WTC11 (cell line): ENCODE results near the gene NAT8L. TPM values are rescaled to one million over a fixed set of nuclear protein-coding genes. Genes with fewer than 3 reads are reported as not detected.

Source experiments
- ATAC-seq: fragments of 200-7000 bp; cut with Tn5 transposase; 2 replicates; pipeline ENCODE4 v1.10.0; 2021; ENCODE audit warnings: mild to moderate bottlenecking, moderate library complexity
- CTCF ChIA-PET: fragments of 300-600 bp; sonication (Branson Sonifier 250); formaldehyde crosslinking; loops from one replicate; lab custom pipeline; 2021; ENCODE audit warnings: antibody characterized with exemption; lab: Charles Lee
- POLR2A ChIA-PET: fragments of 350-600 bp; sonication (Branson Sonifier 250); formaldehyde crosslinking; loops from one replicate; lab custom pipeline; 2021; ENCODE audit warnings: antibody characterized with exemption; lab: Charles Lee
- DNase-seq: peaks from one replicate; pipeline ENCODE4 v3.0.0; 2021; ENCODE audit warnings: low spot score
- H3K27ac Mint-ChIP-seq: 2 replicates; pipeline ENCODE4 v1.8.0; 2021; ENCODE audit warnings: mixed read lengths
- H3K27me3 Mint-ChIP-seq: 2 replicates; pipeline ENCODE4 v1.8.0; 2021; ENCODE audit warnings: low read depth, mild to moderate bottlenecking, moderate library complexity, mixed read lengths
- H3K36me3 Mint-ChIP-seq: 2 replicates; pipeline ENCODE4 v1.8.0; 2021; ENCODE audit warnings: mixed read lengths
- H3K4me1 Mint-ChIP-seq: 2 replicates; pipeline ENCODE4 v1.8.0; 2022; ENCODE audit warnings: mixed read lengths
- H3K4me3 Mint-ChIP-seq: 2 replicates; pipeline ENCODE4 v1.8.0; 2021; ENCODE audit warnings: mild to moderate bottlenecking, moderate library complexity, mixed read lengths
- H3K9me3 Mint-ChIP-seq: 2 replicates; pipeline ENCODE4 v1.8.0; 2021; ENCODE audit warnings: mixed read lengths
- CREB1 ChIP-seq: sonication (generic); formaldehyde crosslinking; IDR thresholded peaks from 2 replicates; pipeline ENCODE4 v1.8.0; 2023; ENCODE audit warnings: mild to moderate bottlenecking, missing genetic modification reagents
- CREM ChIP-seq: sonication (generic); formaldehyde crosslinking; IDR thresholded peaks from 2 replicates; pipeline ENCODE4 v1.8.1; 2022; ENCODE audit warnings: mild to moderate bottlenecking, missing genetic modification reagents, moderate library complexity
- EMX1 ChIP-seq: fragments of 250-450 bp; sonication (Bioruptor Pico); IDR thresholded peaks from 2 replicates; pipeline ENCODE4 v1.8.0; 2021; ENCODE audit warnings: mild to moderate bottlenecking
- ERG ChIP-seq: fragments of 250-450 bp; sonication (Bioruptor Pico); IDR thresholded peaks from 2 replicates; pipeline ENCODE4 v1.8.0; 2021; ENCODE audit warnings: mild to moderate bottlenecking
- FOXK1 ChIP-seq: sonication (generic); formaldehyde crosslinking; IDR thresholded peaks from 2 replicates; pipeline ENCODE4 v1.8.0; 2022; ENCODE audit warnings: mild to moderate bottlenecking, moderate library complexity, missing genetic modification reagents
- GABPB1 ChIP-seq: sonication (generic); formaldehyde crosslinking; IDR thresholded peaks from 2 replicates; pipeline ENCODE4 v1.8.1; 2023; ENCODE audit warnings: mild to moderate bottlenecking, missing genetic modification reagents
- GRHL2 ChIP-seq: fragments of 250-450 bp; sonication (Bioruptor Pico); IDR thresholded peaks from 2 replicates; pipeline ENCODE4 v1.8.0; 2022; ENCODE audit warnings: mild to moderate bottlenecking, moderate library complexity; ENCODE audit not compliant: insufficient replicate concordance, severe bottlenecking
- IRF1 ChIP-seq: sonication (generic); formaldehyde crosslinking; IDR thresholded peaks from 2 replicates; pipeline ENCODE4 v1.8.0; 2023; ENCODE audit warnings: missing genetic modification reagents
- IRF2 ChIP-seq: sonication (generic); formaldehyde crosslinking; IDR thresholded peaks from 2 replicates; pipeline ENCODE4 v1.8.0; 2022; ENCODE audit warnings: low read depth, missing genetic modification reagents, borderline replicate concordance
- JUN ChIP-seq: sonication (generic); formaldehyde crosslinking; IDR thresholded peaks from 2 replicates; pipeline ENCODE4 v1.8.0; 2023; ENCODE audit warnings: mild to moderate bottlenecking, missing genetic modification reagents
- KAT7 ChIP-seq: sonication (generic); formaldehyde crosslinking; IDR thresholded peaks from 2 replicates; pipeline ENCODE4 v1.8.1; 2023; ENCODE audit warnings: missing genetic modification reagents, mild to moderate bottlenecking, borderline replicate concordance
- MXD4 ChIP-seq: fragments of 250-450 bp; sonication (Bioruptor Pico); IDR thresholded peaks from 2 replicates; pipeline ENCODE4 v1.8.0; 2021; ENCODE audit warnings: mild to moderate bottlenecking, moderate library complexity, borderline replicate concordance
- NFE2L1 ChIP-seq: sonication (generic); formaldehyde crosslinking; IDR thresholded peaks from 2 replicates; pipeline ENCODE4 v1.8.1; 2023; ENCODE audit warnings: missing genetic modification reagents
- NFYB ChIP-seq: sonication (generic); formaldehyde crosslinking; conservative IDR thresholded peaks from 2 replicates; pipeline ENCODE4 v1.8.0; 2022; ENCODE audit warnings: low read depth, missing genetic modification reagents
- RORB ChIP-seq: fragments of 250-450 bp; sonication (Bioruptor Pico); IDR thresholded peaks from 2 replicates; pipeline ENCODE4 v1.9.0; 2021; ENCODE audit warnings: mild to moderate bottlenecking
- ZNF281 ChIP-seq: sonication (generic); formaldehyde crosslinking; IDR thresholded peaks from 2 replicates; pipeline ENCODE4 v1.8.0; 2023; ENCODE audit warnings: mild to moderate bottlenecking, missing genetic modification reagents
- ZNF416 ChIP-seq: fragments of 250-450 bp; sonication (Bioruptor Pico); IDR thresholded peaks from 2 replicates; pipeline ENCODE4 v1.9.0; 2021; ENCODE audit warnings: mild to moderate bottlenecking, inconsistent platforms
- ZNF512 ChIP-seq: sonication (generic); formaldehyde crosslinking; IDR thresholded peaks from 2 replicates; pipeline ENCODE4 v1.8.1; 2022; ENCODE audit warnings: missing genetic modification reagents, borderline replicate concordance
- ZSCAN18 ChIP-seq: fragments of 250-450 bp; sonication (Bioruptor Pico); IDR thresholded peaks from 2 replicates; pipeline ENCODE4 v2.1.2; 2022; ENCODE audit warnings: mild to moderate bottlenecking, moderate library complexity
- total RNA-seq: library from RNA; stranded (reverse); gene quantifications from 3 replicates; pipeline ENCODE4 v1.2.3, GENCODE V29; 2021
- TF ChIP-seq, protein P1 (sequence below): sonication (generic); formaldehyde crosslinking; IDR thresholded peaks from 2 replicates; pipeline ENCODE4 v1.8.0; 2022; ENCODE audit warnings: mild to moderate bottlenecking, missing genetic modification reagents
- TF ChIP-seq, protein P2 (sequence below): sonication (generic); formaldehyde crosslinking; IDR thresholded peaks from 2 replicates; pipeline ENCODE4 v1.8.1; 2023; ENCODE audit warnings: mild to moderate bottlenecking, moderate library complexity, missing genetic modification reagents
- TF ChIP-seq, protein P3 (sequence below): sonication (generic); formaldehyde crosslinking; conservative IDR thresholded peaks from 2 replicates; pipeline ENCODE4 v1.8.1; 2022; ENCODE audit warnings: mild to moderate bottlenecking, missing genetic modification reagents

The NAT8L gene
- total RNA-seq, 1 experiment from 2014 or later, result 20.0 TPM

- Mint-ChIP-seq H3K36me3 (no peaks in the 10 kb centered on the region), H3K4me3 (no peak overlapping the region), H3K4me1 (peaks cover 10% of the 10 kb centered on the region), H3K9me3 (no peaks in the 10 kb centered on the region), H3K27ac (no peak overlapping the region), H3K27me3 (no peaks in the 10 kb centered on the region)
- ATAC-seq (no peak), DNase-seq (no peak)
- ChIA-PET POLR2A (no interaction called here), CTCF (no interaction called here)
- TF ChIP-seq FOXK1 (CRISPR knock-in tag) (no peak), KAT7 (CRISPR knock-in tag) (no peak), ZNF416 (CRISPR knock-in tag) (no peak), ZNF281 (CRISPR knock-in tag) (no peak), IRF2 (CRISPR knock-in tag) (no peak), JUN (CRISPR knock-in tag) (no peak), CREM (no peak), RORB (no peak), IRF1 (CRISPR knock-in tag) (no peak), ZNF512 (CRISPR knock-in tag) (no peak), CREB1 (no peak), GABPB1 (CRISPR knock-in tag) (no peak), EMX1 (no peak)
- TF ChIP-seq, protein P1, sequence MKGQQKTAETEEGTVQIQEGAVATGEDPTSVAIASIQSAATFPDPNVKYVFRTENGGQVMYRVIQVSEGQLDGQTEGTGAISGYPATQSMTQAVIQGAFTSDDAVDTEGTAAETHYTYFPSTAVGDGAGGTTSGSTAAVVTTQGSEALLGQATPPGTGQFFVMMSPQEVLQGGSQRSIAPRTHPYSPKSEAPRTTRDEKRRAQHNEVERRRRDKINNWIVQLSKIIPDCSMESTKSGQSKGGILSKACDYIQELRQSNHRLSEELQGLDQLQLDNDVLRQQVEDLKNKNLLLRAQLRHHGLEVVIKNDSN, result no peak
- TF ChIP-seq, protein P2, sequence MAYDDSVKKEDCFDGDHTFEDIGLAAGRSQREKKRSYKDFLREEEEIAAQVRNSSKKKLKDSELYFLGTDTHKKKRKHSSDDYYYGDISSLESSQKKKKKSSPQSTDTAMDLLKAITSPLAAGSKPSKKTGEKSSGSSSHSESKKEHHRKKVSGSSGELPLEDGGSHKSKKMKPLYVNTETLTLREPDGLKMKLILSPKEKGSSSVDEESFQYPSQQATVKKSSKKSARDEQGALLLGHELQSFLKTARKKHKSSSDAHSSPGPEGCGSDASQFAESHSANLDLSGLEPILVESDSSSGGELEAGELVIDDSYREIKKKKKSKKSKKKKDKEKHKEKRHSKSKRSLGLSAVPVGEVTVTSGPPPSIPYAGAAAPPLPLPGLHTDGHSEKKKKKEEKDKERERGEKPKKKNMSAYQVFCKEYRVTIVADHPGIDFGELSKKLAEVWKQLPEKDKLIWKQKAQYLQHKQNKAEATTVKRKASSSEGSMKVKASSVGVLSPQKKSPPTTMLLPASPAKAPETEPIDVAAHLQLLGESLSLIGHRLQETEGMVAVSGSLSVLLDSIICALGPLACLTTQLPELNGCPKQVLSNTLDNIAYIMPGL, result no peak
Observed at GRCh38 chr4:2075171-2075986, 16.3 kb downstream of the NAT8L start.

DNA sequence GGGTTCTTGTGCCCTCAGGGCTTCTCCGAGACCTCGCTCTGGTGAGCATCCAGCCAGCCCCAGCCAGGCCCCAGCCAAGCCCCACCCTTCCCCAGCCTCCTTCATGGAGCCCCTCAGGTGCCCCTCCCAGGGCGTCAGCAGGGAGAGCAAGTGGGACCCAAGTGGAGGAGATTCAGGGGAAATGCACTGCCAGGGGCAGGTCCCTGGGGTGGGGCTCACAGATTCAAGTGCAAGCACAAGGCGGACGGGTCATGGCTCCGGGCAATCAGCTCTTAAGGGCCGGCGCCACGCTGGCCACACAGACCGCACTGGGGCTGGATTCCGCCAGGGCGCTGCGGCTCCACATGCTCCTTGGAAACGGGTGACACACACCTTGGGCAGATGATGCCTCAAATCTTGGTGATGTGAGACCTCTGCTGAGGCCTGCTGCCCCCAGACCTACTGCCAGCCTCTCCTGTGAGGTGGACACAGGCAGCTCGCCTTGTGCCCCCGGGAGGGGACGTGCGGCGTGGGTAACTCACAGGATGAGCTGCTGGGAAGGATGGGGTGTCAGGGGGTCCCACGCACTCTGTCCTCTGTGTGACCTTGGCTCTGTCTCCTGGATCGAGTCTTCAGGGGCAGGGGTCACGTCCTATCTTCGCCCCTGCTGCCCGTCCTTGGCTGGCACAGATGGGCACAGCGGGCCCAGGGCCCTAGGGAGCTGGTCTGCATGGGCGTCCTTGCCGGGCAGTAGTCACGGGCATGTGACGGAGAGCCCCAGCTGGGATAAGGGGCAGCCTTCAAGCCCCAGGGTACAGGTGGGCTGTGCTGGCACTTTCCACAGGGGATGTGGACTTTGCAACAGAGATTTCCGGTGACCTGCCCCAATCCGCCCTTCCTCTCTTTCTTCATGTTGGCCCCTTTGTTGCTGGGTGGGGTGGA lies 17.1 kb downstream of the NAT8L start:
- Mint-ChIP-seq H3K36me3 (no peaks in the 10 kb centered on the region), H3K27ac (no peak overlapping the region), H3K27me3 (no peaks in the 10 kb centered on the region), H3K9me3 (no peaks in the 10 kb centered on the region), H3K4me3 (no peak overlapping the region), H3K4me1 (peaks cover 7% of the 10 kb centered on the region)
- ChIA-PET POLR2A (no interaction called here), CTCF (interaction anchor here (1.0 kb wide), 1 partner anchor 35 kb away, joined by 3 read pairs; a partner anchor contains a TSS)
- DNase-seq, result no peak
- ATAC-seq, result no peak
- no peak for TF ChIP-seq NFYB (CRISPR knock-in tag)
- no peak for TF ChIP-seq IRF1 (CRISPR knock-in tag)
- no peak for TF ChIP-seq ERG (CRISPR knock-in tag)
- TF ChIP-seq MXD4, result no peak
- TF ChIP-seq GRHL2, result no peak
- TF ChIP-seq, protein P3, sequence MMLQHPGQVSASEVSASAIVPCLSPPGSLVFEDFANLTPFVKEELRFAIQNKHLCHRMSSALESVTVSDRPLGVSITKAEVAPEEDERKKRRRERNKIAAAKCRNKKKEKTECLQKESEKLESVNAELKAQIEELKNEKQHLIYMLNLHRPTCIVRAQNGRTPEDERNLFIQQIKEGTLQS (CRISPR knock-in tag), result no peak
- TF ChIP-seq ZSCAN18, result no peak
- no peak for TF ChIP-seq NFE2L1 (CRISPR knock-in tag)
- TF ChIP-seq JUN (CRISPR knock-in tag), result no peak
